Prostate gland (tissue), 2 donors: ENCODE measurements around the gene HIC2.
"Not testable (repeated sequence)": the region's sequence is repeated elsewhere in the genome, so short reads cannot be mapped to it uniquely, and the experiment has no call there.

Experiments
- CTCF ChIP-seq, 4 experiments: fragments of 200-600 bp in 2 of 4; fragments of 450-650 bp in 2 of 4; sonication (generic) in 2 of 4; IDR thresholded peaks; 1 replicate in 3 of 4; 2 replicates in 1 of 4; pipeline ENCODE4 v1.5.1; 2016 to 2019; ENCODE audit warnings: antibody characterized with exemption in 4 of 4, mild to moderate bottlenecking in 2 of 4, moderate library complexity in 2 of 4
- POLR2A ChIP-seq: fragments of 450-650 bp; IDR thresholded peaks from one replicate; pipeline ENCODE4 v1.6.1; 2016; ENCODE audit warnings: antibody characterized with exemption, mild to moderate bottlenecking
- POLR2AphosphoS5 ChIP-seq: sonication (generic); formaldehyde crosslinking; IDR thresholded peaks from one replicate; pipeline ENCODE4 v1.6.1; 2017; ENCODE audit warnings: antibody characterized with exemption

- TF ChIP-seq POLR2A; CTCF (IDR thresholded peaks at IDR 0.05); POLR2AphosphoS5: not testable (repeated sequence)
Observed at GRCh38 chr22:21452666-21453065, 35.5 kb downstream of the HIC2 start.
